ENCODE results near the gene UBE2H. TPM values are rescaled to one million over a fixed set of nuclear protein-coding genes. Genes with fewer than 3 reads are reported as not detected.
"Not testable (repeated sequence)": the region's sequence is repeated elsewhere in the genome, so short reads cannot be mapped to it uniquely, and the experiment has no call there.

The UBE2H gene
- total RNA-seq, 3 donors from 2014 or later (not counting 1 experiment from before 2014, with no cell fraction given), result 80.9 to 86.9 (median 83.1) TPM

- Histone ChIP-seq H3K27me3 (ENCODE audit: control insufficient read depth, insufficient read depth, low read length) (no peaks in the 10 kb centered on the region), H3K9me3 (ENCODE audit: control insufficient read depth, insufficient read depth, low read length) (no peaks in the 10 kb centered on the region), H3K27ac (ENCODE audit: low read length) (no peak overlapping the region), H3K4me1 (ENCODE audit: control insufficient read depth, insufficient read depth, low read length) (no peaks in the 10 kb centered on the region), H3K4me3 (ENCODE audit: low read length) (no peak overlapping the region), H3K36me3 (ENCODE audit: control insufficient read depth, insufficient read depth, low read length) (no peaks in the 10 kb centered on the region)
- WGBS (ENCODE audit: insufficient coverage), result 93% methylated on average over 16 of the region's 16 CpGs
- Mint-ChIP-seq H3K27me3 (ENCODE audit: low read depth in 2 of 2) (peaks cover 0 to 5% of the 10 kb centered on the region in 2 donors), H3K4me3 (no peak overlapping the region), H3K4me1 (no peaks in the 10 kb centered on the region), H3K36me3 (no peaks in the 10 kb centered on the region), H3K9me3 (no peaks in the 10 kb centered on the region), H3K27ac (no peak overlapping the region)
- no peak for TF ChIP-seq CTCF (IDR thresholded peaks at IDR 0.05)
- DNase-seq (no peak), ATAC-seq (no peak)
- intact Hi-C loops (cut with micrococcal nuclease), result no loop called here
Measured at GRCh38 chr7:129798616-129799349, 154.0 kb downstream of the UBE2H start.

- ATAC-seq, result no peak
- Histone ChIP-seq H3K9me3 (ENCODE audit: control insufficient read depth, insufficient read depth, low read length) (no peaks in the 10 kb centered on the region), H3K27ac (ENCODE audit: low read length) (no peak overlapping the region), H3K27me3 (ENCODE audit: control insufficient read depth, insufficient read depth, low read length) (no peaks in the 10 kb centered on the region), H3K4me3 (ENCODE audit: low read length) (no peak overlapping the region), H3K36me3 (ENCODE audit: control insufficient read depth, insufficient read depth, low read length) (no peaks in the 10 kb centered on the region), H3K4me1 (ENCODE audit: control insufficient read depth, insufficient read depth, low read length) (no peaks in the 10 kb centered on the region)
- no peaks in the 10 kb centered on the region for H3K36me3 Mint-ChIP-seq
- peaks cover 0 to 5% of the 10 kb centered on the region in 2 donors for H3K27me3 Mint-ChIP-seq (ENCODE audit: low read depth in 2 of 2)
- TF ChIP-seq CTCF (IDR thresholded peaks at IDR 0.05), result no peak
- WGBS (ENCODE audit: insufficient coverage), result 81% methylated on average over 6 of the region's 7 CpGs
- no peak overlapping the region for H3K27ac Mint-ChIP-seq
- no peak for DNase-seq
- intact Hi-C loops (cut with micrococcal nuclease), result no loop called here
- H3K4me3 Mint-ChIP-seq, result no peak overlapping the region
- H3K9me3 Mint-ChIP-seq, result no peaks in the 10 kb centered on the region
- no peaks in the 10 kb centered on the region for H3K4me1 Mint-ChIP-seq
Measured at GRCh38 chr7:129797214-129797789, 155.5 kb downstream of the UBE2H start.

GRCh38 chr7:129796186-129796775, 156.5 kb downstream of the UBE2H start:
- Mint-ChIP-seq H3K36me3 (no peaks in the 10 kb centered on the region), H3K4me3 (no peak overlapping the region), H3K27me3 (ENCODE audit: low read depth in 2 of 2) (peaks cover 0 to 8% of the 10 kb centered on the region in 2 donors), H3K4me1 (no peaks in the 10 kb centered on the region), H3K9me3 (no peaks in the 10 kb centered on the region), H3K27ac (no peak overlapping the region)
- no peaks in the 10 kb centered on the region for H3K27me3 ChIP-seq (ENCODE audit: control insufficient read depth, insufficient read depth, low read length)
- no peaks in the 10 kb centered on the region for H3K36me3 ChIP-seq (ENCODE audit: control insufficient read depth, insufficient read depth, low read length)
- intact Hi-C loops (cut with micrococcal nuclease), result no loop called here
- no peak for DNase-seq
- no peak overlapping the region for H3K4me3 ChIP-seq (ENCODE audit: low read length)
- ATAC-seq, result no peak
- WGBS (ENCODE audit: insufficient coverage), result 90% methylated on average over 9 of the region's 9 CpGs
- no peak overlapping the region for H3K27ac ChIP-seq (ENCODE audit: low read length)
- no peak for TF ChIP-seq CTCF (IDR thresholded peaks at IDR 0.05)
- H3K4me1 ChIP-seq (ENCODE audit: control insufficient read depth, insufficient read depth, low read length), result no peaks in the 10 kb centered on the region
- no peaks in the 10 kb centered on the region for H3K9me3 ChIP-seq (ENCODE audit: control insufficient read depth, insufficient read depth, low read length)

GRCh38 chr7:129794461-129794860, 158.3 kb downstream of the UBE2H start:
- H3K4me1 Mint-ChIP-seq; ATAC-seq; DNase-seq; H3K36me3 ChIP-seq (ENCODE audit: control insufficient read depth, insufficient read depth, low read length); H3K36me3 Mint-ChIP-seq; H3K27me3 ChIP-seq (ENCODE audit: control insufficient read depth, insufficient read depth, low read length); H3K4me3 Mint-ChIP-seq; H3K4me3 ChIP-seq (ENCODE audit: low read length); H3K4me1 ChIP-seq (ENCODE audit: control insufficient read depth, insufficient read depth, low read length); H3K27ac ChIP-seq (ENCODE audit: low read length); H3K9me3 Mint-ChIP-seq; intact Hi-C loops (cut with micrococcal nuclease); H3K27ac Mint-ChIP-seq; H3K9me3 ChIP-seq (ENCODE audit: control insufficient read depth, insufficient read depth, low read length); H3K27me3 Mint-ChIP-seq (ENCODE audit: low read depth in 2 of 2): not testable (repeated sequence)
- 85% methylated on average over 9 of the region's 9 CpGs for WGBS (ENCODE audit: insufficient coverage)
